ENCODE data around the gene PLEKHD1.

PLEKHD1 gene

GRCh38 chr14:69519204-69520100, 34.9 kb downstream of the PLEKHD1 start:
- DNase-seq = no peak

DNA sequence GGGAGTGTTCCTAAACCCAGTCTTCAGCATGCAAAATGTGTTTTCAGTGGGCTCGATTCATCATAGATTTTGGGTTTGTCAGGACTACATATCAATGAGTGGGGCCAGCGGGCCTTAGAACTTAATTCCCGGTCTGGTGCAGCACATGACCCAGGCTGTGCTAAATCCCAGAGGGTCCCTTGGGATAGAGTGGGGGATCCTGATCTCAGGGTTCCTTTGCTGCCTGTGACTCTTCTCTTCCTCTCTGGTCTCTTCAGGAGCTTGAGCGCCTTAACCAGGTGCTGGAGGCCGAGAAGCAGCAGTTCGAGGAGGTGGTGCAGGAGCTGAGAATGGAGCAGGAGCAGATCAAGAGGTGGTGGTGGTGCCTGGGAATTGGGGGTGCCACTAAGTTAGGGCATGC, 37.5 kb downstream of the PLEKHD1 start:
- DNase-seq = no peak

- DNase-seq = no peak
Observed at GRCh38 chr14:69525896-69526295, 41.4 kb downstream of the PLEKHD1 start.

GRCh38 chr14:69527635-69528034, 43.1 kb downstream of the PLEKHD1 start:
- no peak for DNase-seq

DNA sequence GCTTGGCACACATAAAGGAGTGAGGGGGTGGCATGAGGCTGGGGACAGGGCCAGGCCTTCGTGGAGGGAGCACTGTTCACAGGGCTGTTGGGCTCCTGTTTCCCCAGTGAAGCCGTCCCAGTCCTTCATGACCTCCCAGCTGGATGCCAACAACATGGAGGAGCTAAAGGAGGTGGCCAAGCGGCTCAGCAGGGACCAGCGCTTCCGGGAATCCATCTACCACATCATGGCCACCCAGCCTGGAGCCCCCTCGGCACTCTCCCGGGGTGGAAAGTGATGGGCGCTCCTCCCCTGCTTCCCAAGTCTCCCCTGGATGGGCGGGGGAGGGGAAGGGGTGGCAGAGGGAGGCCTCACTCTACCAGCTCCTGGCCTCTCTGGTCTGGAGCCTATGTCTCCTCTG, 43.6 kb downstream of the PLEKHD1 start:
- no peak for DNase-seq

GRCh38 chr14:69528930-69529329, 44.4 kb downstream of the PLEKHD1 start:
- no peak for DNase-seq

DNA sequence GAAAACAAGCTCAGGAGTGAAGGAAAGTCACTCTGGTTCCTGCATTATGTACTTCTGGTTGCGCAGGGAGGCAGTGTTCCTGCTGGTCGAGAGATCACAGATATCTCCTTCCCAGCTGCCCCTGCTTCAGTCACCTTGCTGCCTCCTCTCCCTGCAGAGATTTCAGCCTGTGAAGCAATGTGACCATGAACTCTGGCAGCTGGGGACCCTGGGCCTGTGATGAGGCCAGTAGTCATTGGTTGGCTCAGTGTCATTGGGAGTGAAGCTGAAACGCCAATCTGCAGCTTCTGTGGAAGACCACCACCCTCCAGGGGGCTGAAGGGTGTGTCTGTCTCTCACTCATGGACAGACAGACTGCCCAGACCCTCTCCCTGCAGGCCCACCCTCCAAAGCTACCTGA, 45.0 kb downstream of the PLEKHD1 start:
- DNase-seq = no peak

DNA sequence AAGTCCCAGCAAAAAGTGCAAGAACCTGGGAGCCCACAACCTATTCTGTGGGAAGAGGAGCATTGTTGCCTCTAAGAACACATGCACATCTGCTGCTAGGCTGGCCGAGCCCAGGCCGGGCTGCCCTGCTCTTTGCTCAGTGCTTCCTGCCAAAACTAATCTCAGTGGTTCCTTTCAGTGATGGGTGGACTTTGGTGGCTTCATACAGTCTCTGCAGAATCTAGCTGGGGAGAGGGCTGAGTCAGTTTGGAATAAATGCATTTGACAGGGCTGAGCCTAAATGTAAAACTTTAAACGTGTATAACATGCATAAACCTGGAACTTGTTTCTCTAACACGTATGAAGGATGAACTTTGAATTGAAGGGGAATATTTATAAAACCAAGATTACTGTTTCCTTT, 45.6 kb downstream of the PLEKHD1 start:
- no peak for DNase-seq

GRCh38 chr14:69531135-69531534, 46.6 kb downstream of the PLEKHD1 start:
- no peak for DNase-seq

DNA sequence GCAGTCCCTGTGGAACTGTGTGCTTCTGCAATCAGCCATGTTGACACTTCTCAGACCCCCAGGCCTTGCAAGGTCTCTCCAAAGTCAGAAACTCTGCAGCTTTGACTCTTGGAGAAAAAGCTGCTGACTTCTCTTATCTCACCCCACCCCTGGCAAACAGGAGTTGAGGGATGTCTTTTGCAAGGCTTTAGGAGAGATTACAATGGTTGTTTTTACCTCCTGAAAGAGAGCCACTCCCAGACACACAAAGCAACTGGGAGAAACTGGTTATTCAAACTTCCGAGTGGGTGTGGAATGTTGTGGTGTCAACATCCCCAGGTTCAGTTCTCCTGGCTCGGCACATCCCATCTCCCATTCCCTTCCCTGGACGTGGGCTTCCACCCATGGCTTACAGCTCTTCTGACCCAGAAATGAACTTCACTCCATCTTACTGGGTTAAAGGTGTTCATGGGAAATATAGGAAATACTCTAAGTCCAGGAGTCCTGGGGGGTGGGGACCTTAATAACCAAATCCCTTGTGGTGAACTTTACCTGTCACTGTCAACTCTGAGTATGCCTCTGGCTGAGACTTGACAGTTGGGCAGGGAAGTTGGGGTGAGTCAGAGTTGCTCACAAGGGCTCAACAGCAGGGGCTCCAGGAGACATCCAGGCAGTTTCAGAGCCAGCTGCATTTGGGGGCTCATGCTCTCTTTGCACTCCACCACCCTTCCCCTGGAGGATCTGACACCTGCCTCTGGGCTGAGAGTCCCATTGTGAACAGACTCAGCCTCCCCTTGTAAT, 48.2 kb downstream of the PLEKHD1 start:
- DNase-seq = no peak

- DNase-seq = no peak
Observed at GRCh38 chr14:69535230-69535848, 50.8 kb downstream of the PLEKHD1 start.

DNA sequence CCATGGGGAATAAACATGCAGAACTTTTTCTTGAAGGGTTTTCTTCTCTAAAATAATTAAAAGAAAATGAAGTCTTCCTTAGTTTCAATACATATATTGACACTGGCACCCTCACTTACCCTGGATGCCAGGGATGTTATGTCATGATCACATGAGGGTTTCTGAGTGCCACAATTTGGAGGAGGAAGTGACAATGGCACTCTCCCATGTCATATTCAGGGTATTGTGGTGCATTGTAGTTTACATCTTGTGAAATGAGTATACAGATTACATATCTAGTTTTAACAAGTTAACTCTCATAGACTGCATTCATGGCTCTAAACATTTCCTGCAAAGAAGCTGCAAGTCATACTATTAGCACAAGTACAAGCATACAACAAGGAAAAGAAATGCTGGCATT, 52.4 kb downstream of the PLEKHD1 start:
- DNase-seq = no peak

DNA sequence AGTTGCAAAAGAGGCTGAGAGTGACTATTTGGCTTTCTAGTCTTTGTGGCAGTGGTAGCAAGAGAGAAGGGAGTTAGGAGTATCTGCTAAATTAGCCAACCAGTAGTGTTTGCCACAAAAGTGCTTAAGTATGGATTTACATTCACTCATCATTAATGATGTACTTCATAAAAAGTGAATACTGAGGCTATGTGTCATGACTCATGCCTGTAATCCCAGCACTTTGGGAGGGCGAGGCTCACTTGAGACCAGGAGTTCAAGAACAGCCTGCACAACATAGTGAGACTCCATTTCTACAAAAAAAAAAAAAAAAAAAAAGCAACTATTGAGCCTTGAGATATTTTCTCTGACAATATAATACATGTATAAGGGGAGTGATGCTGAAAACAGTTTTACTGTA, 53.4 kb downstream of the PLEKHD1 start:
- no peak for DNase-seq

DNA sequence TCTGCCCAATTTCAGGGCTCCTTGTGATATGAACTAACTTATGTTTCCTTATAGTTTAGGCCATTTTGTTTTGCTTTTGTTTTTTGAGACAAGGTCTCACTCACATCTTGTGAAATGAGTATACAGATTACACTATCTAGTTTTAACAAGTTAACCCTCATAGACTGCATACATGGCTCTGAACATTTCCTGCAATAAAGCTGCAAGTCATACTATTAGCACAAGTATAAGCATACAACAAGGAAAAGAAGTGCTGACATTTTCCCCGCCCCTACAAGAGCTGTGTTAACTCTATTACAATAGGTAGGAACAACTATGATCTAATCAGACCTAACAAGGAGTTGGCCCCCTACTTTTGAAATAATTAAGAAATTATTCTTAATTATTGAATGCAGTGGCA, 54.2 kb downstream of the PLEKHD1 start:
- DNase-seq = no peak

DNA sequence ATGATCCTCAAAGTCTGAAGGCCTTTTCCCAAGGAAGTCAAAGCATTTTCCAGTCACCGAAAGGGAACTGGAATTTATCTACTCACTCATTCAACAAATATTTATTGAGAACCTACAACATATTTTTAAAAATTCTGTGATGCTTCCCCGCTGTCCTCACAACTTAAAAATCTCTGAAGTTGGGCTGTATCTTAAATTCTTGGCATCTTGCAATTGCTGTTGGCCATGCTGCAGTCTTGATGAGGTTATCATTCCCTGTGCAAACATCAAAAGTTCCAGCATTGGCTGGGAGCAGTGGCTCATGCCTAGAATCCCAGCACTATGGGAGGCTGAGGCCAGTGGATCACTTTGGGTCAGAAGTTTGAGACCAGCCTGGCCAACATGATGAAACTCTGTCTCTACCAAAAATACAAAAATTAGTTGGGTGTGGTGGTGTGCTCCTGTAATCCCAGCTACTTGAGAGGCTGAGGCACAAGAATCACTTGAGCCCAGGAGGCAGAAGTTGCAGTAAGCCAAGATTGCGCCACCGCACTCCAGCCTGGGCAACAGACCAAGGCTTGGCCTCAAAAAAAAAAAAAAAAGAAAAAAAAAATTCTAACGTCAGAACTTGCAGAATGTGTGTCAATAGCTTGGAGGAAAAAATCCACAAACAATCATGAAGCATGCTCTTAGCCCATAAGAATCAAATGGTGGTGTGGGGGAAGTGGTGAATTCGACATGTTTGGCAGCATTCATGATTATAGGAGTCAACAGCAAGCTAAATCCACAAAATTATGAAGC, 55.3 kb downstream of the PLEKHD1 start:
- no peak for DNase-seq

DNA sequence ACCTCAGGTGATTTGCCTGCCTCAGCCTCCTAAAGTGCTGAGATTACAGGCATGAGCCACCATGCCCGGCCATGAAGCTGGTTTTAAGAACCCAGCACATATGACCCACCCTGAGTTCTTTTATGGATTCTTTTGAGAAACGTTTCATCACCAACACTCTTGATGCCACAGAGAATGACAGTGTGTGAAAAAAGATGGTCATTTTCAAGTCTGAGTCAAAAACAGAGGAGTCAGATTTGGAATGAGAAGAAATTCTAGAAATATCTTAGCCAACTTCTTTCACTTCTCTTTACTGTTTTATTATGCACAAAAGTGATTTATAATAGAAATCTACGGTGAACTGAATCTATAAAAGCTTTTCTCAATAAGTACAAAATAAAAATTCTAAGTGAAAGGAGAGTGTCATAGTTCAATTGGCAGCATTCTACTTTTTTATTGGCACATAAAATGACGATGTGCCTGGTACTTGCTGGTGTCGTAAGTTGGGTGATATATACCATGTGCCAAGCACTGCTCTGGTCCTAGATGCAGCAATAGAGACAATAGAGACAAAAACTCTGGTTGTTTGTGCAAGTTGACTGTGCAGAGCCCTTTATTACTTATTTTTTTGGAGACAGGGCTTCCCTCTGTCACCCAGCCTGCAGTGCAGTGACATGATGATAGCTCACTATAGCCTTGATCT, 56.3 kb downstream of the PLEKHD1 start:
- DNase-seq = no peak

DNA sequence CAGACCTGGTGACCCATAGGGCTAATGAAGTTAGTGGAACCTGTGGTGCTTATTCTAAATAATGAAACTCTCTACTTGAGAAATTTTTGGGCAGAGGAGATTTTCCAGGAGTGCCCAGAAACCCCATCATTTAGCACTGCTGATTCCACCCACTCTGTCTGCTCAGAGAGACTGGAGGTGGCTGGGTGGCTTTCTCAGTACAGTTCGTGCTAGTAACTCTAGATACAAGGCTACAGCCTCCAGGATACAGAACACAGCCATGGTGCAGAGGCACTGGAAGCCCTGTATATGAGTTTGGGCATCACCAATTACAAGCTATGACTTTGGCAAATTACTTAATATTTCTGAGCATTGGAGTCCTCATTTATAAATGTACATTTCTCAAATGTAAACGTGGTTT, 57.8 kb downstream of the PLEKHD1 start:
- DNase-seq = no peak

- DNase-seq = no peak
Observed at GRCh38 chr14:69543341-69544115, 59.0 kb downstream of the PLEKHD1 start.

DNA sequence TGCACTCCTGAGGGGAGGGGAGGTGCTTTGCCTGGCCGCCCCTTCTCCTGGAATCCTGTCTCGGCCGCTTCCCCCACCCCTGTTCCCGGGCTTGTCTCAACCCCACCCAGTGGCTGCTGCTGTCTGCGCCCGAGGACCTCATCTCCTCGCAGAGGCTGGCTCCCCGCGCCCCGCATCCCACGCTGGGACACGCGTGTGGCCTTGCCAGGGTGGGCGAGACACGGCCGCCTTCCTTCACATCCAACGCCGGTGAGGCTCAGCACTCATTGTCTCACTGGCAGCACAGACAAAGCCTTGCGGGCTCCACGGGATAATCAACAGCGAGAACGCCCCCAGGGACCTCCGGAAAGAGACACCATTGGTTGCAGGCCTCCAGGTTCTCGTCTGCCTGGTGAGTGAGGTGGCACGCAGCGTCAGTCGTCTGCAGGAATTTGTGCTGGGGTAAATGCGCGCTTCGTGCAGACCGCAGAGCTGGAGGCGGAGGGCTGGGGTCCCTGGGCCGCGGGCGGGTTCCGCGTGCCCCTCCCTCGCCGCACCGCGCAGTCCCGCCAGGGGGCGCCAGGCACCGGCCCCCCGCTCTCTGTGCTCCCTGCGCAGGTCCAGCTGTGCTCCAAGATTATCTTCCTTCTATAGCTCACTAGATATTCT, 63.3 kb downstream of the PLEKHD1 start:
- peak; percentile 14 for DNase-seq

GRCh38 chr14:69548566-69548965, 64.0 kb downstream of the PLEKHD1 start:
- DNase-seq = no peak

DNA sequence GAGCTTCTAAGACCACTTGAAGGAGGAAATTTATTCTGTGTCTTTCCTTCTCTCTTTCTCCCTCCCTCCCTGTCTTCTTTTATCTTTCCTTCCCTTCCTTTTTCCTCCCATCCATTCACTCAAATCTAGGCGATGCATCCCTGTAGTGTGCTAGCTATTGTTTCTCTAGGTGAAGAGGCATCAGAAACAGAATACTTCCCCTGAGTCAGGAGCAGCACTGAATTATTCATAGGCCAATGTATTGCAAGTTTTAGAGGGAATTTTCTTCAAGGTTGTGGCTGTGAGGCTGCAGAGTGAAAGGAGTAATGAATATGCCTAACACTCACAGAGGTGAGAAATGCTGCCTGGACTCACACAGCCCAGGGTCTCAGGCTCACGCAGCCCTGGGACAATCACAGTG, 67.0 kb downstream of the PLEKHD1 start:
- no peak for DNase-seq

All from activated CD4-positive, alpha-beta T cell treated with anti-CD3 and anti-CD28 coated beads, Interleukin-2, amount 50 U/mL, for 1 hour (primary cell).